Activated effector memory CD4-positive, alpha-beta T cell treated with Interleukin-2 at 50 U/mL for 16 hours (primary cell): ENCODE measurements around the gene MADD.

ENCODE experiments used
- DNase-seq: peaks from one replicate; pipeline ENCODE4 v3.0.0-alpha.2; 2020

Gene MADD

GRCh38 chr11:47269829-47270305 is at the start of gene MADD:
MADD (plus strand) TSS chr11:47270133.
- peak; percentile 90 for DNase-seq

DNA sequence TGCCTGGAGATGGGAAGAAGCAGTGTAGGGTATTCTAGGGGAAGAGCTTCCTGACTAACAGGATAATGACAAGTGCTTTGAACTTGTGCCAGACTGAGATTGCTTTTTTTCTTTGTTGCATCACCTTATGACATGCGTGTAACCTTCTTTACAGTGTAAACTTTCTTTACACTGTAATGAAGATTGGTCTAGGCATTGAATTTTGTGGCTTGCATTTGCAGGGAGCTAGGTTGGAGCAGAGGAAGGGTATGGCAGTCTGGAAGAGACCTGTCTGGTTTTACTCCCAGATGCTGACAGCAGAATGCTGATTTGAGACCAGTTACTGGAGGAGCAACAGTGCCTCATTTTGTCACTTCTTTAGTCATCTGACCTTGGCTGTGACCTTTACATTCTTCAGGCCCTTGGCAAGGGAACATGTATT is 49.5 kb upstream of the MADD start:
- no peak for DNase-seq

GRCh38 chr11:47222696-47223095 is 47.2 kb upstream of the MADD start:
- no peak for DNase-seq

- DNase-seq = no peak
Measured at GRCh38 chr11:47225552-47226400, 44.2 kb upstream of the MADD start.

GRCh38 chr11:47229161-47229560 is 40.8 kb upstream of the MADD start:
- no peak for DNase-seq

DNA sequence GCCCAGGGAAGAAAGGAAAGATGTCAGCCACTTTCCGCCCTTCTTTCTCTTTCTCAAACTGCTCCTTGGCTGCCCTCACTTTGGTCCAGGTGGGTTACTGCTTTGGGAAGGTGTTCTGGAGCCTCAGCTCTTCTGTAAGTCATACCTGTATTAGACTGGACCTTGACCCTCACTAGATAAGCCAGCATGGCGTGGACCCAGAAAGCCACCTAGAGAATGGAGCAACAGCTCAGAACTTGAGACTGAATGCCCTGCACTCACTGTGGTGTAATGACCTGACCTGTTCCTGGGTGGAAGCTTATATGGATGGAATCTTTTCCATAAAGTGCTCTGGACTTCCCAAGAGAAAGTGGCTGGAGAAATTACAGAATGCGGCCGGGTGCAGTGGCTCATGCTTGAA is 36.9 kb upstream of the MADD start:
- no peak for DNase-seq

- DNase-seq = no peak
Measured at GRCh38 chr11:47233989-47234668, 35.8 kb upstream of the MADD start.

- DNase-seq = peak; percentile 42
Measured at GRCh38 chr11:47234669-47235100, 35.2 kb upstream of the MADD start.

DNA sequence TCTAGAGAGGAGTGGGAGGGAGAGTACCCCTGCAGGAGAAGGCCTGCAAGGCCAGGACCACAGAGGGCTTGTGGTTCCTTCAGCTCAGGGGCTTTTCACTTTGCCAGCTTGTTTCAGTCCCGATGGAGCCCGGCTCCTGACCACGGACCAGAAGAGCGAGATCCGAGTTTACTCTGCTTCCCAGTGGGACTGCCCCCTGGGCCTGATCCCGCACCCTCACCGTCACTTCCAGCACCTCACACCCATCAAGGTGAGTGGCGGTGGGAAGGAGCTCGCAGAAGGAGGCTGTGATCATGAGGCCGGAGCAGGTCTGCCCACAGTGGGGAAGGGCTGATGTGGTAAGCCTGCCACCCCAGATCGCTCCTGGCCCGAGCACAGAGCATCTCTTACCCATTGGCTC is 34.8 kb upstream of the MADD start:
- DNase-seq = no peak

DNA sequence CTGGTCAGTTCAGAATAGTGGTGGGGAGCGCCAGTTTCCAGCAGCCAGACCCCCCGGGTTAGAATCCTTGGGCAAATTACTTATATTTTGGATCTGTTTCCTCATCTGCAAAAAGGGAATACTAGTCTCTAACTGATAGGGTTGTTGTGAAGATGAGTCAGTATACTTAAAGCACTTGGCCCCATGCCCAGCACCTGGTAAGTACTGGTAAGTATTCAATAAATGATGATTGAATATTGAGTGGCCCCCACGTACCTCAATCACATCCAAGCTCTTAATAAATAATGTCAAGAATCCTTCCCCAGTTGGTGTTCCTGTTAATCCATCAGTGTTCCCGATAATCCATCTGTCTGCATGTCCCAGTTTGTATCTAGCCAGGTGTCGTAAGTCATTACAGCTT is 33.5 kb upstream of the MADD start:
- no peak for DNase-seq

- DNase-seq = no peak
Measured at GRCh38 chr11:47239852-47240251, 30.1 kb upstream of the MADD start.

- DNase-seq = no peak
Measured at GRCh38 chr11:47241841-47242301, 28.1 kb upstream of the MADD start.

DNA sequence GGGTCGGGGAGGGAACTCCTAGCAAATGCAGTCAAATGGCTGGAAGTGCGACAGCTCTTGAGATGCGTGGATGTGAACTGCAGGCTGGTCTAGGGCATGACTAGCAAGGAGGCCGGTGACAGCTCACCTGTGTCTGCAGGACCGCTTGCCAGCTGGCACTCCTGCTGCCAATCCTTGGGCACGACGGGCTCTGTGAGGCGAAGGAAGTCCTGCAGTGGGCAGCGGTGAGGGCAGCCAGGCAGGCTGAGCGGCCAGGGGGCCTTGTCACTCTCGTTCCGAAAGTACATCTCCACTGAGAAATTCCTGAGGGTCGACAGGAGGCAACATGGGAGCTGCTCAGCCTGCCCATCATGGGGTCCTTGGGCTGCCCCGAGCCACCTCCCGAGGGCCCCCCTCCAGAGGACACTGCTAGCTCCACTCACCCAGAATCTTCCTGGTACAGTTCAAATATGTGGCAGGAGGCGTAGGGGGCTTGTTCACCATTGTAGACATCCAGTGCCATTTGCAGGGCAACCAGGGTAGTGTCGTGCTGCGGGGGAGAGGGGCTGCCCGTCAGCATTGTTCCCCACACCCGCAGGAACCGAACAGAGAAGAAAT is 27.2 kb upstream of the MADD start:
- no peak for DNase-seq

DNA sequence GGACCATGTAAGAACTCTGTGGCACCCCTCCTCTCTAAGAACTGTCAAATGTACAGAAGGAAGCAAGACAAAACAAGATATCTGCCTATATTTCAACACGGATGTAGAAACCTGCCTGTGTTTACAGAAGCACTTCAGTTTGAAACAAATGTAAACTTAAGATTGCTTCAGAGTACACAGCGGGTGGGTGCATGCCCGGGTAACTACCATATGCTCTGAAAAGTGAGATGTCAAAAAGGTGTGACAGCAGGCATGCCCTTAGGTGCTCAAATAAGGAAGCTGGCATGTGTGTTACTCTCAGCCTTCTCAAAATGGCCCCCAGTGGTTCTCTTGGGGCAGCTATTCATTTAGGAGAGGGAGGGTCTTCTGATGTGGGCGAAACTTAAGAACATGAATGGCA is 26.5 kb upstream of the MADD start:
- no peak for DNase-seq

DNA sequence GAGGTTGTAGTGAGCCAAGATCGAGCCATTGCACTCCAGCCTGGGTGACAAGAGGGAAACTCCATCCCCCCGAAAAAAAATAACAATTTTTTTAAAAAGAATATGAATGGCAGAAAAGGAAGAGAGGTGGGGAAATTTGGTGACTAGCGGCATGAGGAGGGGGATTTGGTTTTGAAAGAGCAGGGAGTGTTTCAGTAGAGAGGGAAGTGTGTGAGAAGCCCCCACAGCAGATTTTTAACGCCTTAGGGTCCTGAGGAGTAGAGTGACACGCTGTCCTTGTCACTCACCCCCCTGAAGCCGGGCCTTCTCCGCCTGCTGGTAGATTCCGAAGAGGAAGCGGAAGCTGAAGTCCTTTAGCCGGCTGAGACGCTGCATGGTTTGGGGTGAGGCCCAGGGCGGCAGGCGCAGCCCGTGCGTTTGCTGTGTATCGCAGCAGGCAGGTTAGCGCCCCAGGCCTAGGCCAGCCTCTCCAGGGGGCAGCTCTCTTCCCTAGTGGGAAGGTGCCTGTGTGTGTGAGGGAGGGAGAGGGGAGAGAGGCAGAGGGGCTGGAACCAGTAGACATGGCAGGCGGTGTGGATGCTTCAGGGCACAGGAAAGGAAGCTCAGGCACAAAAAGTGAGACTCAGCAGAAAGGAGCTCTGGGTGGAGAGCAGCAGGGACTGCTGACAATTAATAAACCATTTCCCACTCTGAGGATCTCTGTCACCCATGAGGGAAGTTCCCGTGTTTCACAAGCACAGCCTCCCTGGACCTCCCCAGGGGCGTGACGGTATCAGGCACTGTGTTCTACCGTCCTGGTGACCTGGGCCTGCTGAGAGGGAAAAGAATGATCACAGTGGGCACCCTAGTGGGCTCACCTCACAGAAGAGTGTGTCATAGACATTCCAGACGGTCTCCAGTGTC is 25.2 kb upstream of the MADD start:
- DNase-seq = no peak

GRCh38 chr11:47245611-47246357 is 24.1 kb upstream of the MADD start:
- no peak for DNase-seq

- DNase-seq = no peak
Measured at GRCh38 chr11:47247502-47247901, 22.4 kb upstream of the MADD start.

DNA sequence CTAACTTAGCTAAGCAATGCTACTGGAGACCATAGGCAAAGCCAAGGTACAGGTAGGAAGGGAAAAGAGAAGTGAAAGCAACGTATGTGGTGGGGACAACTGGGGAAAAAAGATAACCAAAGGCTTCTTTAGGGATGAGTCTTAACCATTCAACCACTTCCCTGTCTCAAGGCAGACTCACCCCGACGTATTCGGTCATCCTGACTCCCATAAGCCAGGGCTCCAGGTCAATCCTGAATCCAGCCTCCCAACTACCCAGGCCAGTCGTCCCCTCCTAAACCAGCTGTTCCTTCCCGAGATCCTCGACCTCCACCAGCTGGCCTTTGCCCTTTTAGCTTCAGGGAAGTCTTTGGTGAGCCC is 21.6 kb upstream of the MADD start:
- DNase-seq = no peak

DNA sequence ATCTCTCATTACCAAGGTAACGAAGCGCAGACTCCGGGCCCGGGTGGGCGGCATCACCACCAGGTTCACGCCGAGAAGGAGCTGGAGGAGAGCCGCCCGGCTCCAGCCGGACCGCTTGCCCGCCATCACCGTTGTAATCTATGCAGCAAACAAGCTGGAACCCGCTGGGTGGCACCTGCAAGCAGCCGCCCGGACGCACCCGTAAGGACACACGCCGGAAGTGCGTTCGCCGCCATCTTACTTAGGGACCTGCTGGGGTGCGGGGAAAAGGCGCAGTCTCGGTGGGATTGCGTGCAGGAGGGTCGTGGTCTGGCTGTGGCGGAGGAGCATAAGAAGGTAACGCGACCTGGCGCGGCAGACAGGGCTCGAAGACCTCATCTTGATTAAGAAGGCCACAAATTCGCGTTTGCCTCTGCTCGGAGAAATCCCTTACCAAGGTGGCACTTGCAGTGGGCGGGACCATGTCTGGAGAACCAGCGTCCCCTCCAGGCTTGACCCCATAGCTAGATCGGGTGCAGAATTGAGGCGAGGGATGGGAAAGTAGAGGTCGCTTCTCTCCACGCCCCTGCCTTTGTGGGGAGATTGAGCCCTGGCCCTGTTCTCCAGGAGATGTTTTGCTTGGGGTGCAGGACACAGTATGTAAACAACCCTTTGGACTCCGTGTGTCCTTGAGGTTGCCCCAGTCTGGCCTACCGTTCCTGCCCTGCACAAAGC is 21.1 kb upstream of the MADD start, which contains the start of gene ACP2:
TSS of gene ACP2 (minus strand) at position 151 of the 714 bp plus-strand sequence. CDS start at position 126, 25 bp downstream.
- DNase-seq = peak; percentile 79

GRCh38 chr11:47249378-47249715 is 20.6 kb upstream of the MADD start:
- no peak for DNase-seq

DNA sequence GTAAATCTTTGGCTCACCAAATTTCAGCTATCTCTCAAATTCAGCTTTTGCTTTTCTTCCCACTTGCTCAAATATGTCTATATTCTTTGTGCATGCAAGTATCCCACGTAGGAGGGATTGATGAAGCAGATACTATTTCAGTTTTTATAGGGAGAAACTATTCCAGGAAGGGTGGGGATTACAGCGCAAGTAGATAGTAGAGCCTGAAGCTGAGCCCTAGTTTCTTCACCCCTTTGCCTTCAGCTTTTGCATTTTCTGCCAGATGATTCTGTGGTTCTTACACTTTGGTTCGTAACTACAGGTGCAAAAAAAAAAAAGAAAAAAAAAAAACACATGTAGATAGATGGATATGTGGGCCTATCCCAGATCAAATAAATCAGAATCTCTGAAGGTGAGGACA is 18.2 kb upstream of the MADD start:
- DNase-seq = no peak
